Karpas-422 (cell line): ENCODE measurements around the gene MFSD8. TPM values are rescaled to one million over a fixed set of nuclear protein-coding genes. Genes with fewer than 3 reads are reported as not detected.
"Not testable (repeated sequence)": the region's sequence is repeated elsewhere in the genome, so short reads cannot be mapped to it uniquely, and the experiment has no call there.

ENCODE experiments used
- DNase-seq: peaks from one replicate; pipeline ENCODE4 v3.0.0-alpha.2; 2015
- H2AFZ ChIP-seq: fragments of 200-600 bp; sonication (generic); 2 replicates; pipeline ENCODE4 v1.6.1; 2014; ENCODE audit warnings: antibody characterized with exemption, low read length, mixed read lengths
- H3K27ac ChIP-seq: fragments of 200-600 bp; sonication (generic); 2 replicates; pipeline ENCODE4 v1.5.1; 2014; ENCODE audit warnings: mild to moderate bottlenecking, low read length, moderate library complexity
- H3K27me3 ChIP-seq: fragments of 200-600 bp; sonication (generic); 2 replicates; pipeline ENCODE4 v1.6.1; 2014; ENCODE audit warnings: low read length, mixed read lengths
- H3K36me3 ChIP-seq: fragments of 200-600 bp; sonication (generic); 2 replicates; pipeline ENCODE4 v1.6.1; 2014; ENCODE audit warnings: low read length, mixed read lengths; ENCODE audit not compliant: insufficient read depth
- H3K4me1 ChIP-seq: fragments of 200-600 bp; sonication (generic); 2 replicates; pipeline ENCODE4 v1.6.1; 2014; ENCODE audit warnings: mild to moderate bottlenecking, low read length, mixed read lengths
- H3K4me2 ChIP-seq: fragments of 200-600 bp; sonication (generic); 2 replicates; pipeline ENCODE4 v1.6.1; 2014; ENCODE audit warnings: low read length, low read depth, mild to moderate bottlenecking; ENCODE audit not compliant: poor library complexity, severe bottlenecking
- H3K4me3 ChIP-seq: fragments of 200-600 bp; sonication (generic); 2 replicates; pipeline ENCODE4 v1.5.1; 2014; ENCODE audit warnings: mild to moderate bottlenecking, antibody characterized with exemption, low read length, mixed read lengths
- H3K79me2 ChIP-seq: fragments of 200-600 bp; sonication (generic); 2 replicates; pipeline ENCODE4 v1.6.1; 2014; ENCODE audit warnings: mild to moderate bottlenecking, low read length, mixed read lengths
- H3K9ac ChIP-seq: fragments of 200-600 bp; sonication (generic); 2 replicates; pipeline ENCODE4 v1.6.0; 2014; ENCODE audit warnings: low read length
- H3K9me2 ChIP-seq: fragments of 200-600 bp; sonication (generic), shearing (Covaris generic); replicated peaks from 2 replicates; pipeline ENCODE4 v1.6.0; 2014; ENCODE audit warnings: mild to moderate bottlenecking, low read length, moderate library complexity; ENCODE audit not compliant: insufficient read depth
- H3K9me3 ChIP-seq: fragments of 300-700, 200-600 bp; sonication (generic); 2 replicates; pipeline ENCODE4 v1.6.1; 2014; ENCODE audit warnings: low read length, mixed read lengths
- H4K20me1 ChIP-seq: fragments of 200-600 bp; sonication (generic); 2 replicates; pipeline ENCODE4 v1.6.1; 2014; ENCODE audit warnings: mild to moderate bottlenecking, antibody characterized with exemption, low read length, low read depth; ENCODE audit not compliant: insufficient read depth
- total RNA-seq: library from RNA; depleted of rRNA; stranded (reverse); fragments of >200 nt; shearing (Covaris generic); gene quantifications from 2 replicates; pipeline ENCODE4 v1.2.3, GENCODE V29; 2014; ENCODE audit warnings: low replicate concordance

The MFSD8 gene
- total RNA-seq, 1 experiment from 2014 or later = 99.5 TPM

DNA sequence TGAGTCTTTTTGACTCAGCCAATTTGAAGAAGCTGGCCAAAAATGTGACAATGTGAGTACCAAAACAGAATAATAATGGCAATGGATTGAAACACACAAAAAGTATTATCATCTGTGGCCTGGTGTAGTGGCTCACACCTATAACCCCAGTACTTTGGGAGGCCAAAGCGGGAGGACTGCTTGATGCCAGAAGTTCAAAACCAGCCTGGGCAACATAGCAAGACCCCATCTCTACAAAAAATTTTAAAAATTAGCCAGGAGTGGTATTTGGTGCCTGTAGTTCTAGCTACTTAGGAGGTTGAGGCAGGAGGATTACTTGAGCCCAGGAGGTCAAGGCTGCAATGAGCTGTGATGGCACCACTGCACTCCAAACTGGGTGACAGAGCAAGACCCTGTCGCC, 42.7 kb downstream of the MFSD8 start:
- Histone ChIP-seq H3K79me2 (no peaks in the 10 kb centered on the region), H3K9ac (no peak overlapping the region), H3K36me3 (peaks cover 26% of the 10 kb centered on the region), H3K9me3 (no peaks in the 10 kb centered on the region), H3K4me3 (no peak overlapping the region), H4K20me1 (no peaks in the 10 kb centered on the region), H3K4me2 (no peak overlapping the region), H3K4me1 (no peaks in the 10 kb centered on the region), H3K27me3 (no peaks in the 10 kb centered on the region), H3K9me2 (no peaks in the 10 kb centered on the region), H2AFZ (no peak overlapping the region), H3K27ac (no peak overlapping the region)
- DNase-seq = no peak

DNA sequence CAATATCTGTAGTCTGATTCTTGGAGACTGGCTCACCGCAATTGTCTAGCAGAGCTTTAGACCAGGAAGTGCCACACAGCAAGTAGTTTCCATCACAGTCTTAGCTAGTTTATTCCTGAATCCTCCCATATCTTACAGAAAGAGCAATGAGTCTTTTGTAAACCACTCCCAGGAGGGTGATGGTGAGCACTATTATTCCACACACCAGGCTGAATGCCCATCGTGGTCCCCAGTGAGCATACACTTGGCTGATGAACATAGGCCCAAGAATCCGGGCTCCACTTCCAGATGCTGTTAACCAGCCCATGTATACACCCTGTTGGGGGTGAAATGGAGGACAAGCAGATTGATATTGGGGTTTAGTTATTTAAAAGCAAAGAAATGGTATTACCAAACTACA, 44.5 kb downstream of the MFSD8 start:
- no peak overlapping the region for H3K4me3 ChIP-seq
- no peaks in the 10 kb centered on the region for H4K20me1 ChIP-seq
- no peak overlapping the region for H3K4me2 ChIP-seq
- H3K4me1 ChIP-seq = no peaks in the 10 kb centered on the region
- no peak overlapping the region for H3K9ac ChIP-seq
- no peaks in the 10 kb centered on the region for H3K79me2 ChIP-seq
- no peak overlapping the region for H2AFZ ChIP-seq
- H3K27ac ChIP-seq = no peak overlapping the region
- H3K36me3 ChIP-seq = peaks cover 23% of the 10 kb centered on the region
- H3K9me2 ChIP-seq = no peaks in the 10 kb centered on the region
- H3K27me3 ChIP-seq = no peaks in the 10 kb centered on the region
- H3K9me3 ChIP-seq = no peaks in the 10 kb centered on the region
- DNase-seq = no peak

DNA sequence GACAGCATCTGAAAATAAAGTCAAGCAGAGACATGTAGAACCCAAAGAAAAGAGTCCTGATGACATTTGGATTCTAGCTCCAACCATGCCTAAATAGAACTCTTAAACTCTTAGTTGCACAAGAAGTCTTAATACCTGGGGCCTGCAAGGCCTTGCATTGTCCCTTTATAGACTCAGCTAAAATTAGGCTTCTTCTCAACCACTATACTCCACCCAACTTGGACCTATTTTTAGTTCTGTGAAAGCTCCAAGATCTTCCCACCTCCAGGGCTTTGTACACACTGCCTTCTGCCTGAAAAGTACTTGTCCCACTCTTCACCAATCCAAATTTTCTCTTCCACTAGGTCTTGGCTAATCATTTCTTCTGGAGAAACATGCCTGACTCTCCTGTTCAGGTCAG, 47.8 kb downstream of the MFSD8 start:
- no peak overlapping the region for H3K27ac ChIP-seq
- H3K79me2 ChIP-seq = no peaks in the 10 kb centered on the region
- no peaks in the 10 kb centered on the region for H3K9me2 ChIP-seq
- no peak overlapping the region for H3K9ac ChIP-seq
- H4K20me1 ChIP-seq = no peaks in the 10 kb centered on the region
- H3K27me3 ChIP-seq = no peaks in the 10 kb centered on the region
- no peaks in the 10 kb centered on the region for H3K4me1 ChIP-seq
- no peak for DNase-seq
- H2AFZ ChIP-seq = no peak overlapping the region
- no peaks in the 10 kb centered on the region for H3K9me3 ChIP-seq
- peaks cover 23% of the 10 kb centered on the region for H3K36me3 ChIP-seq
- H3K4me2 ChIP-seq = no peak overlapping the region
- H3K4me3 ChIP-seq = no peak overlapping the region

DNA sequence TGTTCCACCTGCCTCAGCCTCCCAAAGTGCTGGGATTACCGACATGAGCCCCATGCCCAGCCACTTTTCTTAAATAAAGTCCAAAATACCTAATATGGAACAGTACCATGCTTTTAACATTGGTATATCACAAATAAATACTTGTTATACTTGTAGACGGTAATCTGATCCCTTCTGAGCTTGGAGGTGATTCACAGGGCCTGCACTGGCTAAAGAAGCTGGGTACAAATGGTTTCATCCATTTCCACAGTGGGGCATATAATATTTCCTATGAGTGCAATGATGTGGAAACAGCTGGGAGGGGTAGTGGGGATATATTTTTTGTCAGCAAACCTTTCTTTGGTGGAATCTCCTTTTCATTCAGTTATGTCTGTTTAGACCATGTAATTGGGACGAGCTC, 48.5 kb downstream of the MFSD8 start:
- Histone ChIP-seq H2AFZ (no peak overlapping the region), H3K4me1 (no peaks in the 10 kb centered on the region), H3K9me3 (no peaks in the 10 kb centered on the region), H4K20me1 (no peaks in the 10 kb centered on the region), H3K36me3 (peaks cover 20% of the 10 kb centered on the region), H3K9ac (no peak overlapping the region), H3K4me3 (no peak overlapping the region), H3K4me2 (no peak overlapping the region), H3K79me2 (no peaks in the 10 kb centered on the region), H3K27me3 (no peaks in the 10 kb centered on the region), H3K27ac (no peak overlapping the region), H3K9me2 (no peaks in the 10 kb centered on the region)
- no peak for DNase-seq

DNA sequence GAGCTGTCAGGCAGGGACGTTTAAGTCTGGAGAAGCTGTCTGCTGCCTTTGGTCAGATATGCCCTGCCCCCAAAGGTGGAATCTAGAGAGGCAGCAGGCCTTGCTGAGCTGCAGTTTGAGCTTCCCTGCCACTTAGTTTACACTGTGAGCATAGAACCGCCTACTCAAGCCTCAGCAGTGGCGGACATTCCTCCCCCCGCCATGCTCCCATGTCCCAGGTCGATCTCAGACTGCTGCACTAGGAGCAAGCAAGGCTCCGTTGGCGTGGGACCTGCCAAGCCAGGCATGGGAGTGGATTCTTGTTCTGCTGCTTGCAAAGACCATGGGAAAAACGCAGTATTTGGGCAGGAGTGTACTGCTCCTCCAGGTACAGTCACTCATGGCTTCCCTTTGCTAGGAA, 59.9 kb downstream of the MFSD8 start:
- DNase-seq = no peak
- Histone ChIP-seq H3K4me2 (no peak overlapping the region), H3K4me3 (no peak overlapping the region), H3K4me1 (no peaks in the 10 kb centered on the region), H3K9me3 (no peaks in the 10 kb centered on the region), H3K9ac (no peak overlapping the region), H3K36me3 (no peaks in the 10 kb centered on the region), H4K20me1 (no peaks in the 10 kb centered on the region), H2AFZ (no peak overlapping the region), H3K27me3 (no peaks in the 10 kb centered on the region), H3K27ac (no peak overlapping the region), H3K79me2 (no peaks in the 10 kb centered on the region), H3K9me2 (no peaks in the 10 kb centered on the region)

DNA sequence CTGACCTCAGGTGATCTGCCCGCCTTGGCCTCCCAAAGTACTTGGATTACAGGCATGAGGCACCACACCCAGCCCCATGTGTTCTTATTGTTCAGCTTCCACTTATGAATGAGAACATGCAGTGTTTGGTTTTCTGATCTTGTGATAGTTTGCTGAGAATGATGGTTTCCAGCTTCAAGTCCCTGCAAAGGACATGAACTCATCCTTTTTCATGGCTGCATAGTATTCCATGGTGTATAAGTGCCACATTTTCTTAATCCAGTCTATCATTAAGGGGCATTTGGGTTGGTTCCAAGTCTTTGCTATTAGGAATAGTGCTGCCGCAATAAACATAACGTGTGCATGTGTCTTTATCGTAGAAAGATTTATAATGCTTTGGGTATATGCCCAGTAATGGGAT, 65.3 kb downstream of the MFSD8 start:
- H3K79me2 ChIP-seq, H3K9me2 ChIP-seq, H3K9me3 ChIP-seq, H3K27ac ChIP-seq, H3K9ac ChIP-seq, H3K4me1 ChIP-seq, H4K20me1 ChIP-seq, H3K4me2 ChIP-seq, H2AFZ ChIP-seq, DNase-seq, H3K4me3 ChIP-seq, H3K27me3 ChIP-seq: not testable (repeated sequence)
- H3K36me3 ChIP-seq = peaks cover 38% of the 10 kb centered on the region

DNA sequence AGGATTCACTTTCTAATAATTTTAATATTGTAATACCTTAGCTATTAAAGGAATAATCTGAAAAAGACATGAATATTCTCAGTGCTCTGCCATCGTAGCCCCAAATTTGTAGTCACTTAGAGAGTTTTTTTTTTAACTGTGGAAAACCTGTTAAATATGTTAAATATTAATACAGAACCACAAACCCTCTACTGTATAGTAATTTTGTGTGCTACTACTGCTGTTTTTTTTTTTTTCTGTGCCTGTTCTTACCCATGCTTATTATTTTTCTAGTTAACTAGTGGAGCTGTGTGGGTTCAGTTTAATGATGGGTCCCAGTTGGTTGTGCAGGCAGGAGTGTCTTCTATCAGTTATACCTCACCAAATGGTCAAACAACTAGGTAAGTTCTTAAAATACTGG, 68.4 kb downstream of the MFSD8 start:
- H3K9me3 ChIP-seq = no peaks in the 10 kb centered on the region
- no peaks in the 10 kb centered on the region for H4K20me1 ChIP-seq
- peaks cover 3% of the 10 kb centered on the region; the same call in 1 of the 2 replicates for H3K4me1 ChIP-seq
- H3K36me3 ChIP-seq = peaks cover 65% of the 10 kb centered on the region
- H3K27me3 ChIP-seq = no peaks in the 10 kb centered on the region
- no peak for DNase-seq
- H3K4me2 ChIP-seq = no peak overlapping the region
- H2AFZ ChIP-seq = no peak overlapping the region
- H3K4me3 ChIP-seq = no peak overlapping the region
- 0 out of 2 replicates have a peak, but pooled peaks cover 4% of the 10 kb centered on the region for H3K79me2 ChIP-seq
- H3K9ac ChIP-seq = no peak overlapping the region
- H3K27ac ChIP-seq = no peak overlapping the region
- no peaks in the 10 kb centered on the region for H3K9me2 ChIP-seq

DNA sequence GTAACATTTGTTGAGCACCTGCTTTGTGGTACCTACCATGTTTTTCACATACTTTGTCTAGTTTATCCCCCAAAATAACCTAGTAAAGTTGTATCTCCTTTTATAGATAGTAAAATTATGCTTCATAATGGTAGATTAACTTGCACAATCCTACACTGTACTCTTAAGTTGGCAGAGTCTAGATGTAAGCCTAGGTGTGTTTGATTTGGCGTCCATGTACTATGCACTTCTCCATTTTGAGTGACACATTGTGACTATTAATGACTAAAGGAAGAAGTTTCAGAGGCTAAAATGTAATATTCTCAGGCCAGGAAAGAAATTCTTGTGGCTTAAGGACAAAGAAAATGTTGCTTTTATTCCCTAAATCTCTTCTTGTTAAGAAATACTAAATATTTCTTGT, 68.9 kb downstream of the MFSD8 start:
- no peak overlapping the region for H2AFZ ChIP-seq
- H3K9me3 ChIP-seq = no peaks in the 10 kb centered on the region
- DNase-seq = no peak
- H3K4me3 ChIP-seq = no peak overlapping the region
- peaks cover 66% of the 10 kb centered on the region for H3K36me3 ChIP-seq
- peaks cover 4% of the 10 kb centered on the region; the same call in 1 of the 2 replicates for H3K79me2 ChIP-seq
- H3K9ac ChIP-seq = no peak overlapping the region
- H3K4me1 ChIP-seq = peaks cover 3% of the 10 kb centered on the region; the same call in 1 of the 2 replicates
- no peak overlapping the region for H3K4me2 ChIP-seq
- H4K20me1 ChIP-seq = no peaks in the 10 kb centered on the region
- H3K27ac ChIP-seq = no peak overlapping the region
- no peaks in the 10 kb centered on the region for H3K27me3 ChIP-seq
- no peaks in the 10 kb centered on the region for H3K9me2 ChIP-seq

DNA sequence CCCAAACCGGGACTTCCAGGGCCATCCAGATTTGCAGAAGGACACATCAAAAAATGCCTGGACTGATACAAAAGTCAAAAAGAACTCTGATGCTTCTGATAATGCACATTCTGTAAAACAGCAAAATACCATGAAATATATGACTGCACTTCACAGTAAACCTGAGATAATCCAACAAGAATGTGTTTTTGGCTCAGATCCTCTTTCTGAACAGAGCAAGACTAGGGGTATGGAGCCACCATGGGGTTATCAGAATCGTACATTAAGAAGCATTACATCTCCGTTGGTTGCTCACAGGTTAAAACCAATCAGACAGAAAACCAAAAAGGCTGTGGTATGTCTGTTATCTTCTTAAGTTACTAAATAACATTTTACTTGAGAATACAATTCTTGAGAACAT, 75.1 kb downstream of the MFSD8 start:
- H3K27me3 ChIP-seq = no peaks in the 10 kb centered on the region
- H3K9ac ChIP-seq = no peak overlapping the region
- H3K4me2 ChIP-seq = no peak overlapping the region
- H3K36me3 ChIP-seq = peaks cover 84% of the 10 kb centered on the region
- no peaks in the 10 kb centered on the region for H4K20me1 ChIP-seq
- DNase-seq = no peak
- H3K27ac ChIP-seq = no peak overlapping the region
- H3K79me2 ChIP-seq = peaks cover 49% of the 10 kb centered on the region
- peaks cover 10% of the 10 kb centered on the region; the same call in 1 of the 2 replicates for H3K4me1 ChIP-seq
- H3K9me3 ChIP-seq = no peaks in the 10 kb centered on the region
- no peak overlapping the region for H3K4me3 ChIP-seq
- H2AFZ ChIP-seq = no peak overlapping the region
- no peaks in the 10 kb centered on the region for H3K9me2 ChIP-seq
